Right hindlimb (tissue), 1 donor: Measurements from ENCODE around the gene H3-3A.

ENCODE experiments used
- DNase-seq: peaks from one replicate; pipeline ENCODE4 v3.0.0-alpha.2; 2018

H3-3A gene

DNA sequence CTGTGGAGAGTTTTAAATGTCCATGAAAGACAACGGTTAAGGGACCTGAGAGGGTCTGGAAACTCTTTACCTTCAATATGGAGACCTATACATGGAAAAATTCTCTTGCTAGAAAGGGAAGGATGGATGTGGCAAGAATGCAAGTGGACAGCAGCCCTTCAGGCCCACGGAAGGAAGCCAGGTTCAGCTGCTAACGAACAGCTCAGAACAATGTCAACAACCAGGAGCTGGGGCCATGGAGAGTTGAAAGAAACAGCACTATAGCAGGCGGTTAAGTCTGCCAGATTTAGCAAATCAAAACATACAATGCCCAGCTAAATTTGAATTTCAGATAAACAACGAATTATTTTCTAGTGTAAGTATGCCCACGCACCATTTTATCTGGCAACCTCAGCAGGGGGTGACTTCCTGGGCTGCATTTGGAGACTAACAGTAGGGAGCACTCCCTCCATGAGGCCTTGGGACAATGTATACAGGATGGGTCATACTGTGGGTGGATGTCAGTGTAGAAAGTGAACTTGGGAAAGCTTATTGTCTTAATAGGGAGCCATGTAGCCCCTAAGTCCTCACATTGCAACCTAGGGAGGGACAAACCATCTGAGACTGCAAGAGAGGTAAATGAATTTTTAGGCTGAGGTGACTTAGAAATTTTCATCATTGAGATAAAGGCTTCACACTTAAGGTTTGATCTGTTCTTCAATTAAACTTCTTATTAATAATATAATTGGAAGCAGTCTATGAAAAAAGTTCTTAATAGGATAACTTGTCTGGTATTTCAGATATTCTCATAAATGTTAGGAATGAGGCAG lies 7.8 kb upstream of the H3-3A start:
- DNase-seq, result no peak

- DNase-seq, result no peak
These were observed 2.8 kb upstream of the H3-3A start for GRCh38 chr1:226059709-226060108.

DNA sequence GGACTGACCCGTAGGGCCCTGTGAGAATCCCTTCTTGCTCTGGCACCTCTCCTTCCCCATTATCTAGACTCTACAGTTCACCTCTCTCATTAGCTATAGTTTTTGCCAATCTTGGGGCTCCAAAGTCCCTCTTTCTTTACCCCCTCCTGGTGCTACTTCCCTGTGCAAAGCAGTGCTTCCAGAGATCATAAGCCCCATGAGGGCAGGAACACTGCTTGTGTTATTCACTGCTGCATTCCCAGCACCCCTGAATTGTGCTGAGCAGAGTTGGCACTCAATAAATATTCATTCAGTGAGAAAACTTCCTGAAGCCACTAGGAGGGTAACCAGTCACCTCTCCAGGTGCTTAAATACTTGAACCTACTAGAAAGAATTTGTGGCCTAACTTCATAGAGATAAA lies 2.1 kb upstream of the H3-3A start:
- no peak for DNase-seq

DNA sequence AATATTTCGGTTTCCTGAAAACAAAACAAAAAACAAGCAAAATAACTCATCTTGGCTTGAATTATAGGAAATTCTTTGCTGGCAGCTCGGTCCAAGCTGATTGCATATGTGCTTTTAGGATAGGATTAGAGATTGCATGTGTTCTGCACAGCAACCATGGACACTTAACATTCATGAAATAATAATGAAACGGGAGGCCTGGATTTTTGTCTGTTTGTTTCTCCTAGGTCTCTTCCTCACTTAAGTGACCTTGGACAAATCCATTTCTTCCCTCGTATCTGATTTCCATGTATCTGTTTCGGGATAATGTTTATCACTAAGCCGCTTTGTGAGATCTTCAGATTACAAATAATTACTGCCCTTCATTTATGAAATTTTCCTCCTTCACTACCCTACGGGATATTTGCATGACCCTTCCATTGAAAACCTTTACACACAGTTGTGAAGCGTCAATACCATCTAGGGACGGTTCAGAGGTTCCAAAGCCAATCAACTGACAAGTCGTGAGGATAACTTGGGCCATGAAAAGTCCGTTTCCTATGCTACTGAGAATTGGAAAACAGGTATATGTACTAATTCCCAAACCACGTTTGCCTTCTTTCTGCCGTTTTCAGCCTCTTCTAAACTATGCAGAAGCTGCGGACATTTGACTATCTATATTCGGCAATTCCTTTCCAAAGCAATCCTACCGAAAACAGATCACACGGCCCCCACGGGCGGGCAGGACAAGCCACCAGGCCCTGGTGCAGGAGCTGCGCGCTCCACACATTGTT lies 1.3 kb upstream of the H3-3A start:
- no peak for DNase-seq

- DNase-seq, result peak; percentile 86
These were observed 517 bp upstream of the H3-3A start for GRCh38 chr1:226061841-226062557.

DNA sequence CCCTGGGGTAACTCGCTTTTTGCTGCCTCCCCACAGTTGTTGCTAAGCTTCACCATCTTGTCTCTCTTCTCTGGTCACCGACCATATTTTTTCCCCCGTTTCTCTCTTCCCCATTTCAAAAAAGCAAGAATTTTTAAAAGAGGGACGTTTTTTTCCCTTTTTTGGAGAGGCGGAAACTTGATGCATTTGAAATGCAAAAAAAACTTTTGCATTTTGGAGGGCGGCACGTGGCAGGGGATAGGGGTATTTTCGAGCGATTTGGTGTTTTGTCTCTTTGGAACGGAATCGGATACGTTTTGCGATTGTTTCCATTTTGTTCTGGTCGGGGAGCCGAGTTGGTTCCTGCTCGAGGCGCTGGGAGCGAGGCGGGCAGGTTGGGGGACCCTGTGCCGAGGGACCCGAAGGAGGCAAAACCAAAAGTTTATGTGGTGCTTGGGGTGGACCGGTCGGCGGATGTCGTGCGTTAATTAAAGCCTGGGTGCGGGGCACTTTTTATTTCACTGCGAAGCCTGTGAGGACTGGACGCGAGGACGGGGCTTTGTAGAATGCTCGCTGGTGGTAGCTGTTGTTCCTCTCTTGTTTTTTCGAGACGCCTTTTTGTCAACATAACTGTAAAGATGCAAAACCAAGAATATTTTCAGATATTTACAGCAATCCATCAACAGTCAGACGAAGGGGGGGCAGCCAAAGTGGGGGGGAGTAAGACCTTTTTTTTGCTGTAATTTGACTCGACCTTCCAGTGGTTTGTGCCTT lies 884 bp downstream of the H3-3A start:
- DNase-seq, result peak; percentile 75

GRCh38 chr1:226063977-226064815 lies 1.7 kb downstream of the H3-3A start:
- DNase-seq, result no peak

DNA sequence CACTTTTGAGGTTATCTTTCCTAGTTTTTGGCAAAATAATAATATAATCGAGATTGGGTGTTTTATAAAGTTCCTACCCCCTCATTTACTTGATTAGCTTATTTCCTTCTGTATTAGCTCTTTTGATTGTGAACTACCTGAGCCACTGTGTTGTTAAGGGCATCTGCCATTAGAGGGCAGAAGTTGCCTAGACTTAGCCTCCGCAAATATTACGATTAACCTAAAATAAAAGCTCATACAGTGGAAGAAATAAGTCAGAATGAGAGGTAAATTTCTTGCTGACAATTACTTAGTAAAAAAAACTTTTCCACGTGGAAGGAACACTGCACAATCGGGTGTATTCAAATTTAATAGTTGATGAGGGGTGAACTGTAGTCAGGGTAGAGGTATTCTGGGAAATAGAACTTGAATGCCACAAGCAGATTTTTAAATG lies 2.3 kb downstream of the H3-3A start:
- DNase-seq, result peak; percentile 56

- DNase-seq, result no peak
These were observed 4.0 kb downstream of the H3-3A start for GRCh38 chr1:226066415-226067078.

DNA sequence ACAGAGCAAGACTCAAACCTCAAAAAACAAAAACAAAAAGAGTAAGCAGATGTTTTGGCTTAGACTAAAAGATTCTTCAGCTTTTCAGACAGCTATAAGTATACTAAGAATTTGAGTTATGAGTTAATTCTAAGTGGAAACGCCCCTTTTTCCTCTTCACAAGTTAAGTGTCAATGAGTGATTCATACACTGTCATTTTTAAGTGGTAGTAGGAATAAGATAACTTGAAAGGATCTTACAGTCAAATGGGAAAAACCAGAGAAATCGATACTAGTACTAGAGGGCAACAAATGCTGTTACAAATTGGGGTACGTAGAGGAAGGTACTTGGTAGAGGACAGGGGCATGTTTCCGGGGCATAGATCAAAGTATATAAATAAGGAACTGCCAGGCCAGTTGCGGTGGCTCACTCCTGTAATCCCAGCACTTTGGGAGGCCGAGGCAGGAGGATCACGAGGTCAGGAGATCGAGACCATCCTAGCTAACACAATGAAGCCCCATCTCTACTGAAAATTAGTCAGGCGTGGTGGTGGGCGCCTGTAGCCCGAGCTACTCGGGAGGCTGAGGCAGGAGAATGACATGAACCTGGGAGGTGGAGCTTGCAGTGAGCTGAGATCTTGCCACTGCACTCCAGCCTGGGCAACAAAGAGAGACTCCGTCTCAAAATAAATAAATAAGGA lies 7.4 kb downstream of the H3-3A start:
- no peak for DNase-seq

- DNase-seq, result no peak
These were observed 9.8 kb downstream of the H3-3A start for GRCh38 chr1:226072347-226072746.

GRCh38 chr1:226073184-226073950 lies 10.9 kb downstream of the H3-3A start:
- no peak for DNase-seq

GRCh38 chr1:226074046-226074445 lies 11.5 kb downstream of the H3-3A start:
- no peak for DNase-seq

DNA sequence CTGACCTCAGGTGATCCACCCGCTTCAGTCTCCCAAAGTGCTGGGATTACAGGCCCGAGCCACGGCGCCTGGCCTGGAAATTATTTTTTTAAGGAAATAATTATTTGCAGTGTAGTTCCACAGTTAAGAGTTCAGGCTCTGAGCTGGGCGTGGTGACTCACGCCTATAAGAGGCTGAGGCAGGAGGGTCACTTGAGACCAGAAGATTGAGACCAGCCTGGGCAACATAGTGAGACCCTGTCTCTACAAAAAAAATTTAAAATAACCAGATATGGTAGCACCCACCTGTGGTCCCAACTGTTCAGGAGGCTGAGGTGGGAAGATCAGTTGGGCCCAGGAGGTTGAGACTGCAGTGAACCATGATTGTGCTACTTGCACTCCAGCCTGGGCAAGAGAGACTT lies 13.9 kb downstream of the H3-3A start:
- DNase-seq, result no peak

DNA sequence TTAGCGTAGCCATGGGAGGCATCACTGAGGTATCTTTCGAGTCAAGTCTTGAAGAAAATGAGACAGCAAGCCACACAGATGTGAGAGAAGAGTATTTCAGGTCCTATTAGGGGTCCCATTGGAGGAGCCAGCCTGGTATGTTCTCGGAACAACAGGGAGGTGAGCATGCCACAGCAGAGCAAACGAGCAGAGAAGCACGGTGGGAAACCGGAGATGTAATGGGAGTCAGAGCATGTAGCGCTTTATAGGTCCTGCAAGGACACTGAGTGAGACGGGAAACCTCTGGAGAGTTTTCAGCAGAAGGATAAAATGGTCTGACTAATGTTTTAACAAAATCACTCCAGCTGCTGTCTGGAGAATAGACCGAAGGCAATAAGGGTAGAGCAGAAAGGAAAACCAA lies 15.9 kb downstream of the H3-3A start:
- DNase-seq, result no peak

GRCh38 chr1:226082587-226082917 lies 20.0 kb downstream of the H3-3A start:
- no peak for DNase-seq

DNA sequence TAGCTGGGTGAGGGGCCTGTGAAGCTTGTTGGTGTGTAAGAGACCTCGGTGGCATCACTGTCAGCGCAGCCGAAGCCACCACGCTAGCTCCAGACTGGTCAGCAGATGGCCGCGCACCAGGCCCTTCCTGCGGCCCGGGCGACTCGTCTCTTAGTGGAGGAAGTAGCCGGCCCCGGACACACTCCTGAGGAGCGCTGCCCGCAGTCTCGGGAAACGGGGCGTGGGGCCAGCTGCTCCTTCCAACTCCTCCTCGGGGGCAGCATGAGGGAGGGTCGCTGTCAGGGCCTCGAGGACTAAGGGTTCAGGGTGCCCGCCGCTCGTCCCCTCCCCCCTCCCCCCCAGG lies 20.4 kb downstream of the H3-3A start:
- no peak for DNase-seq

- DNase-seq, result peak; percentile 91
These were observed 21.0 kb downstream of the H3-3A start for GRCh38 chr1:226083302-226084101.

DNA sequence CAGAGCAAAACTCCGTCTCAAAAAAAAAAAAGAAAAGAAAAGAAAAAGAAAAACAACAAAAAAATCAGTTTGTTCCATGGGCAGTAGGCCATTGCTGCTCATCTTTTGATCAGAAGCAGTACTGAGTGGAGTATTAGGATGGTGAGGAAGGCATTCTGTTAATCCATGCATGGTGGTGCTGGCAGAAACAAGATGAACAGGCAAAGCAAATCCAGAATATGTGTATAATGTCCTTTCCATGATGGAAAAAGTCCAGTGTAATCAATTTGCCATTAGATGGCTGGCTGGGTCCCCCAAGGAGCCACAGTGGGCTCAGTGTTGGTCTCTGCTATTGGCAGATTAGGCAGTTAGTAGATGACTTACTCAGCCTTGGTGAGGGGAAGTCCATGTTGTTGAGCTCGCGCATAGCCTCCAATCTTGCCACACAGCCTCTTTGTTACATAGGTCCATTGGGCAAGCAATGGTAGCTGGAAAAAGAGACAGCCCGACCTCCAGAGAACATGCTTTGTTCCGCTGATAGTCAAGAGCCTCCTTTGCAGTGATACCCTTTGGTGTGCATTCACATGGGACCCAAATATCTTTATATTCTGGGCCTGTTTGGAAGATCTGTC lies 23.3 kb downstream of the H3-3A start:
- no peak for DNase-seq
